Esophagus muscularis mucosa (tissue), 4 donors: ENCODE data around the gene PITPNB.

ENCODE experiments used
- CTCF ChIP-seq, 3 experiments: fragments of 200-600 bp in 2 of 3; fragments of 450-650 bp in 1 of 3; sonication (generic) in 2 of 3; IDR thresholded peaks; one replicate each; pipeline ENCODE4 v1.5.1; 2017 to 2019; ENCODE audit warnings: antibody characterized with exemption in 3 of 3, mild to moderate bottlenecking in 2 of 3, moderate library complexity in 1 of 3
- EP300 ChIP-seq: sonication (generic); formaldehyde crosslinking; IDR thresholded peaks from one replicate; pipeline ENCODE4 v1.6.1; 2017; ENCODE audit warnings: antibody characterized with exemption
- POLR2A ChIP-seq: fragments of 450-650 bp; IDR thresholded peaks from one replicate; pipeline ENCODE4 v1.6.1; 2017; ENCODE audit warnings: antibody characterized with exemption, moderate library complexity, mild to moderate bottlenecking, low read depth
- POLR2AphosphoS5 ChIP-seq, 2 donors: sonication (generic); formaldehyde crosslinking; IDR thresholded peaks; one replicate each; pipeline ENCODE4 v1.6.1; 2017; ENCODE audit warnings: antibody characterized with exemption in 2 of 2

- TF ChIP-seq CTCF (IDR thresholded peaks at IDR 0.05) (no peak), POLR2AphosphoS5 (IDR thresholded peaks at IDR 0.05) (no peak), EP300 (no peak), POLR2A (no peak)
Observed at GRCh38 chr22:27905653-27906052, 13.4 kb downstream of the PITPNB start.
